Activated CD4-positive, alpha-beta T cell treated with anti-CD3 and anti-CD28 coated beads, Interleukin-2, amount 50 U/mL, for 48 hours (primary cell): Measurements from ENCODE around the gene RASA3.
"Not testable (repeated sequence)": the region's sequence is repeated elsewhere in the genome, so short reads cannot be mapped to it uniquely, and the experiment has no call there.

ENCODE experiments used
- DNase-seq, 2 experiments: peaks; one replicate each; pipeline ENCODE4 v3.0.0-alpha.2; 2020

RASA3 gene

GRCh38 chr13:114030666-114031610, 101.5 kb downstream of the RASA3 start:
- DNase-seq = no peak

- DNase-seq = no peak
These were observed 102.4 kb downstream of the RASA3 start for GRCh38 chr13:114029866-114030625.

GRCh38 chr13:114027826-114028225, 104.6 kb downstream of the RASA3 start:
- no peak for DNase-seq

- no peak for DNase-seq
These were observed 105.2 kb downstream of the RASA3 start for GRCh38 chr13:114027046-114027715.

- no peak for DNase-seq
These were observed 105.9 kb downstream of the RASA3 start for GRCh38 chr13:114026481-114026880.

- DNase-seq = no peak
These were observed 106.5 kb downstream of the RASA3 start for GRCh38 chr13:114025714-114026431.

GRCh38 chr13:114025405-114025713, 107.1 kb downstream of the RASA3 start:
- no peak for DNase-seq

- DNase-seq = no peak
These were observed 107.6 kb downstream of the RASA3 start for GRCh38 chr13:114024603-114025404.

- DNase-seq = no peak
These were observed 108.5 kb downstream of the RASA3 start for GRCh38 chr13:114023716-114024602.

- DNase-seq = no peak
These were observed 109.5 kb downstream of the RASA3 start for GRCh38 chr13:114022876-114023275.

GRCh38 chr13:114022309-114022669, 110.1 kb downstream of the RASA3 start:
- DNase-seq = no peak

- DNase-seq = no peak
These were observed 110.7 kb downstream of the RASA3 start for GRCh38 chr13:114021464-114022308.

- no peak for DNase-seq
These were observed 111.5 kb downstream of the RASA3 start for GRCh38 chr13:114020750-114021463.

- not testable (repeated sequence) for DNase-seq
These were observed 112.3 kb downstream of the RASA3 start for GRCh38 chr13:114020134-114020533.

- peak; percentile 59 for DNase-seq
These were observed 113.1 kb downstream of the RASA3 start for GRCh38 chr13:114019367-114019766.

GRCh38 chr13:114018461-114019055, 113.9 kb downstream of the RASA3 start:
- no peak for DNase-seq

GRCh38 chr13:114017966-114018365, 114.5 kb downstream of the RASA3 start:
- DNase-seq = no peak

- no peak for DNase-seq
These were observed 115.3 kb downstream of the RASA3 start for GRCh38 chr13:114017028-114017630.
